Tibial nerve (tissue), 4 donors: ENCODE data around the gene ZFC3H1.

ENCODE experiments used
- CTCF ChIP-seq, 5 experiments: fragments of 200-600 bp in 3 of 5; fragments of 450-650 bp in 2 of 5; sonication (generic) in 3 of 5; IDR thresholded peaks; one replicate each; pipeline ENCODE4 v1.5.1; 2016 to 2019; ENCODE audit warnings: antibody characterized with exemption in 5 of 5, mild to moderate bottlenecking in 3 of 5, moderate library complexity in 2 of 5
- EP300 ChIP-seq, 2 donors: sonication (generic); formaldehyde crosslinking; IDR thresholded peaks; one replicate each; pipeline ENCODE4 v1.6.1; 2017; ENCODE audit warnings: antibody characterized with exemption in 2 of 2, mild to moderate bottlenecking in 1 of 2

- no peak for TF ChIP-seq CTCF (IDR thresholded peaks at IDR 0.05)
- TF ChIP-seq EP300 (IDR thresholded peaks at IDR 0.05) = no peak
Observed at GRCh38 chr12:71626768-71627167, 36.9 kb downstream of the ZFC3H1 start.
